ENCODE results near the gene ATP11B.

GRCh38 chr3:182919866-182920357, 126.6 kb downstream of the ATP11B start:
- TF ChIP-seq CTCF (IDR thresholded peaks at IDR 0.05) (no peak), POLR2A (IDR thresholded peaks at IDR 0.05) (no peak)

Measured in thyroid gland (tissue), 4 donors.